ENCODE results near the gene OTOG.

The OTOG gene

GRCh38 chr11:17590463-17590862 lies 43.4 kb downstream of the OTOG start:
- DNase-seq, result no peak

DNA sequence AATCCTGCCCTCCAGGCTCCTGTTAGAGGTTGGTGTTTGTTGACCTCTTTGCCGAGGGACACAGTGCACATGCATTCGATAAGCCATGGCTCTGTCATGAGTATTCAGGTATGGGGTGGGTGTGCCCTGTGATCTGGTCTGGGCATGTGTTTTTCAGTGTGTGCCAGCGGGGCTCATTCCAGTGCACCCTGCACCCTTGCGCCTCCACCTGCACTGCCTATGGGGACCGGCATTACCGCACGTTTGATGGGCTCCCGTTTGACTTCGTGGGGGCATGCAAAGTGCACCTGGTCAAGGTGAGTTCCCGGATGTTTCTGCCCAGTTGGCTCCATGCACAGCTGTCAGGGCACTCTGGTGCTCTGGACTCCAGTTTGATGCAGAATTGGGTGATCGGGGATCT lies 44.2 kb downstream of the OTOG start:
- no peak for DNase-seq

DNA sequence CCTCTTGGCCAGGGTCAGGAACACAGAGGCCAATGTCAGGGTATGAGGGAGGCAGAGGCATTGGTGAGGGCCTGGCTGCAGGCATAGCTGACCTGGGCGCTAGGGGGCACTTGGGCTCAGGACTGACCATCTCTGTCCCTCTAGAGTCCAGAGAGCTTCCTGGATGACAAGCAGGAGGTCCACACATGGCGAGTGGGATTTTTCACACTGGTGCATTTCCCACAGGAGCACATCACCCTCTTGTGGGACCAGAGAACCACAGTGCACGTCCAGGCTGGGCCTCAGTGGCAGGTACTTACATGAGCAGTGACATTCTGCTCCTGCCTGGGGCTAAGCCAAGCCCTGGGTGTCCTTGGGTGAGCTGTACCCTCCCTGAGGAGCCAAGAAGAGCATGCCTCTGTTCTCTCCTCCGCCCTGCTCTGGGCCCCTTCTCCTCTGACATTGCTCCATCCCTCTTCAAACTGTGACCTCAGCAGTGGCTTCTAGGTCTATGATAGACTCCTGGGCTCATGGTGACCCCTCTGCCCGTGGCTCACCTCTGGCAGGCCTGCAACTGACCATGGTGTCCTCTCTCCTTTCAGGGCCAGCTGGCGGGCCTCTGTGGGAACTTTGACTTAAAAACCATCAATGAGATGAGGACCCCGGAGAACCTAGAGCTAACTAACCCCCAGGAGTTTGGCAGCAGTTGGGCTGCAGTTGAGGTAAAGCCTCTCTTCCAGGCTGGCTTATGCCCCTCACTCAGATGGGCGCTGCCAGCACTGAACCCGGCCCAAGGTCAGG lies 46.6 kb downstream of the OTOG start:
- DNase-seq, result no peak

- DNase-seq, result no peak
Measured at GRCh38 chr11:17594686-17595192, 47.7 kb downstream of the OTOG start.

GRCh38 chr11:17595526-17596309 lies 48.7 kb downstream of the OTOG start:
- DNase-seq, result no peak

DNA sequence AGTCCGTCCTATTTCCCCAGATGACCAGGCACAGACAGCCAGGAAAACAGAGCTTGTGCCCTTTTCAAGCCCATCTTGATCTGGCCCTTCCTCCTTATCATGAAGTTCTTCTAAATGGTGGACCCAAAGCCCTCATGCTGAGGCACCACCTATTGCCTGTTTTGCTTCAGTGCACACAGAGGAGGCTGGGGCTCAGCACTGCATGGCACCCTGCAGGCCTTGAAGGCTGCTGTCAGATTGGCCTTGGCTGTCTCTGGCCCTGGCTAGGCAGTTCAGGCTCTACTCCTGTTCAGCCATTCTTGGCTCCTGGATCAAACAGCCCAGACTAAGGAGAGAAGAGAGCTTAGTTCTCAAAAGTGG lies 49.2 kb downstream of the OTOG start:
- DNase-seq, result no peak

DNA sequence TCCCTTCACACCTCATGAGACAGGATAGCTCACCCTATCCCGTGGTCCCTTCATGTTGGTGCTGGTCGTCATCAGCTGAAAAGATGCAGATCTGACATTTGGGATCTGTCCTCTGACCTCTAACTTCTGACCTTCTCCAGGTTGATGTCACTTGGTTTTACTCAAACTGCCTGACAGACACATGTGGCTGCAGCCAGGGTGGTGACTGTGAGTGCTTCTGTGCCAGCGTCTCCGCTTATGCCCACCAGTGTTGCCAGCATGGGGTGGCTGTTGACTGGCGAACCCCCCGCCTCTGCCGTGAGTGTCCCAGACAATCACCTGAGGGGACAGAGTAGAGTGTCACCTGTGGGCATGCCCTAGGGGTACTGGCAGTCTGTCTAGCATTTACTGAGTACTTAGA lies 49.7 kb downstream of the OTOG start:
- DNase-seq, result no peak

GRCh38 chr11:17597770-17598169 lies 50.7 kb downstream of the OTOG start:
- DNase-seq, result no peak

GRCh38 chr11:17598700-17599459 lies 51.8 kb downstream of the OTOG start:
- peak; percentile 74 for DNase-seq

- DNase-seq, result no peak
Measured at GRCh38 chr11:17599460-17599925, 52.4 kb downstream of the OTOG start.

GRCh38 chr11:17600316-17601255 lies 53.5 kb downstream of the OTOG start:
- DNase-seq, result no peak

DNA sequence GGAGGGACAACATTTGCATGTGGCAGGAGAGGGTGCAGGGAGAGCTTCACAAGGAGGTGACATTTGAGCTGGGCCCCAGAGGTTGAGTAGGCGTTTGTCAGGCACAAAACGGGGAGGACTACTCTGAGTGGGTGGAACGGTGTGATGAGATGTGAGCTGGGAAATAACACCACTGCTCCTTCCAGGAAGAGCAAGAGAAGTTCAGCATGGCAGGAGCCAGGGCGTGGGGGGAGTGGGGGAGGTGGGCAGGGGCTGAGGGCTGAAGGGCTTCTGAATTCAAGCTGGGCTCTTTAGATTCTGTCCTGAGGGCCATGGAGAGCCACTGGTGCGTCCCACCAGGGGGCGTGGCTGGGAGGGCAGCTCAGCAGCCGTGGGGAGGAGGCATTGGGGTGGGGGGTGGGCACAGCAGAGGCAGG lies 54.2 kb downstream of the OTOG start:
- no peak for DNase-seq

- DNase-seq, result no peak
Measured at GRCh38 chr11:17601676-17602075, 54.6 kb downstream of the OTOG start.

DNA sequence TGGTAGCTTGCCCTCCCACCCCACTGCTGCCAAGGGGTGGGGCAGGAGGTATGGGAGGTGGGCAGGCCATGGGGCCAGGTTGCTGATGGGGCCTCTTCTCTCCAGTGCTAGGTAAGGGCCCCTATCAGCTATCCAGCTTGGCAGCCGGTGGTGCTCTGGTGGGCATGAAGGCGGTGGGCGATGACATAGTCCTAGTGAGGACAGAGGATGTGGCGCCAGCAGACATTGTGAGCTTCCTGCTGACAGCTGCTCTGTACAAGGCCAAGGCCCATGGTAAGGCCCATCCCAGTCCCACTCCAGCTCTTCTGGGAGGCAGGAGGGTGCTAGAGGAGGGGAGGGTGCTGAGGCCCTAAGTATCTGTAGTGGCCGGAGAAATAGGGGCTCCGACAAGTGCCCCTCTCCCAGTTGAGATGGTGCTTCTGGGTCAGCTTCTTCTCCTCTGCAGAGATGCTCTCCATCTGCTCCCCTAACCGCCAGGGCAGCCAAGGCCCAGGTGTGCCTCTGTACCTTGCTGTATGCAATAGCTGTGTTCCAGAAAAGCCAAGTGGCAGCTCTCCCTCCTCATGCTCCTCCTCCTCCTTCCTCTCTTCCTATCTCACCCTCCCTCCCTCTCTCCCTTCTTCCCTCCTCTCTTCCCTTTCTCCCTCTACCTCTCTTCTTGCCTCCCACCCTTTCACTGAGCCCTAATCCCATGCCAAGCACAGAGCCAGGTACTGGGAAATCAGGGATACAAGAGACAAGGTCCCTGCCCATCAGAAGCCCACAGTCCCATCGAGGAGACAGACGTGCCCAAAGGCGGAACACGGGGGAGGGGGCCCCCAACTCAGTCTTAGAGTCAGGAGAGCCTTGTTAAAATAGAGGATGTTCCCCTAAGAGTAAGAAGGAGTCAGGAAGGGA lies 55.3 kb downstream of the OTOG start:
- DNase-seq, result no peak

DNA sequence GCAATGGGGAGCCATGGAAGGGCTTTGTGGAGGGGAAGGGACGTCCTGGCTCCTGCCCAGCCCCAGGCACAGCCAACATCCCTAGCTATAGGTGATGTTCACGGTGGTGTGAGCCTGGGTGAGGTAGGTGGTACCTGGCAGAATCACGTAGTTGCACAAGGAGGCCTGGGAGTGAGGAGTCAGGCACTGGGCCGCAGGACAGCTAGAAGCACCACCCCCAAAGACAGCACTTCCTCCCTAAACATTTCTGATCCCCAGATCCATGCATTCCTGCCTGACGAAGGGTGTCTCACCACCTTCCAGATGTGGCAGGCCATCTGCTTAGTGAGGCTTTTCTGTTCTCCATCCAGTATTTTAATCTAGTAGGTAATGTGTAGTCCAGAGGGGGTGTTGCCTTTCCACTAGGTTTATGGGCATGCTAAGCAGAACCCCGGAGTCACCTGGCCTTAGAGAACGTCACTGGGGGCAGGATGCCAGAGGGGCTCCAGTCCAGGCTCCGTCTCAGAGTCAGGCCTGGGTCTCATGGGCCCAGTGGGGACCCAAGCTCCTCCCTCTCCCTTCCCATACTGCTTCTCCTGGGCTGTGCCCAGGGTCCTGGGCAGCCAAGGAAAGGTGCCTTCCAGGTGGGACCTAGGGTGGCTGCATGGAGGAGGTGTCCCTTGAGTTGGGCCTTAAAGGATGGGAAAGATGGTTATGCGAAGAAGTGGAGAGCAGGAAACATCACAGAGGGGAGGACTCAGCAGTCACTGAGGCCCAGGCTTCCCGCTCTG lies 56.2 kb downstream of the OTOG start:
- DNase-seq, result no peak

DNA sequence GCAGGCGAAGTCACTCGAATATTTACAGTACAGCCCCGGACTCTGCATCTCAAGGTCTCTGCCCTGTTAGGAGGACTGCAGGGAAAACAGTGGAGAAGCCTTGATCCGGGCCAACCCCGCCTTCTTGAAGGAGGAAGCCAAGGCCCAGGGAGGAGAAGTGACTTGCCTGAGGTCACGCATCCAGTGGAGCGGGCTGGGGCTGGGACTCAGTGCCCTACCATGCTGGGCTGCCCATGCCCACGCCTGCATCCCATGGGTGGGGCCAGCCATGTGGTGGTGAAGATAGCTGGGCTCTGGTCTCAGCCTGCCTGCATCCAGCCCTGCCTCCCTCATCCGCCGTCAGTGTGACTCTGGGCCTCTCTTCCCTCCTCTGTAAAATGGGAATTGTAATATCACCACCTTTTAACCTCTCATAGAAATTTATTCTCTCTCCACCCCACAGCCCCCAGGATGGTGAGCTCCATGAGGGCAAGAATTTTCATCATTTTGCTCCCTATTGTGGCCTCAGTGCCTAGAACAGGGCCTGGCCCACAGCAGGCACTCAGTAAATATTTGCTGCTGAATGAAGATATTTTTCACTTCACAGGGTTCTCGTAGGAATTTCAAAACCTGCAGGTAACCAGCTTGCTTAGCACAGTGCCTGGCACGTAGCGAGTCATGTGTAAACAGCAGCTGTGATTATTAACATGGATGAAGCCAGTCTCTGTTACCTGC lies 57.3 kb downstream of the OTOG start:
- DNase-seq, result no peak

DNA sequence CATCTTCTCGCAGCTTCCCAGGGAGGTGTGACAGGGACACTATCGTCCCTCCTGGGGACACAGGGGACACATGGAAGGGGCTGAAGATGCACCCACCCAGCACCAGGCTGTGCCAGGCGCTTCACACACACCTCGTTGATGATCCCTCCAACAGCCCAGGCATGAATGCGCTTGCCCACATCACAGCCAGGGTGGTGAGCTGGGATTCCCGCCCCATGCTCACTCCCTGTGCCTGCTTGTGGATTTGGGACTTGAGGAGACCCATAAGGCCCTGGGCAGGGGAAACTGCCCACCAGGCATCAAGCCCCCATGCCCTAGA lies 57.8 kb downstream of the OTOG start:
- no peak for DNase-seq

DNA sequence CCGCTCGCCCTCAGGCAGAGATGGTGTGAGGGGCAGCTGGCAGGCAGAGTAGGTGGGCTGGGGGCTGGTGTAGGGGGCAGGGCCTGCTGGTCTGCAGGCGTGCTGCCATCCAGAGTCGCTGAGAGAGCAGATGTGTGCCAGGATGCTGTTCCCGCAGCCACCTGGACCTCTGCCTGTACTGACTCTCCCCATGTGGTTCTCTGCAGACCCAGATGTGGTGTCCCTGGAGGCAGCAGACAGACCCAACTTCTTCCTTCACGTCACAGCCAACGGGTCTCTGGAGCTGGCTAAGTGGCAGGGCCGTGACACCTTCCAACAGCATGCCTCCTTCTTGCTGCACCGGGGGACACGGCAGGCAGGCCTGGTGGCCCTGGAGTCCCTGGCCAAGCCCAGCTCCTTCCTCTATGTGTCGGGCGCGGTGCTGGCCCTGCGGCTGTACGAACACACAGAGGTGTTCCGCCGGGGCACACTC lies 58.6 kb downstream of the OTOG start:
- no peak for DNase-seq

- no peak for DNase-seq
Measured at GRCh38 chr11:17606233-17607082, 59.4 kb downstream of the OTOG start.

All from activated CD4-positive, alpha-beta T cell treated with anti-CD3 and anti-CD28 coated beads, Interleukin-2, Interleukin-6, amounts not matched to agents 100 ng/mL and 50 ng/mL, durations not matched to agents 16 hours and 8 hours (primary cell).